Cardiac septum (tissue), 1 donor: ENCODE data around the gene TMA7. TPM values are rescaled to one million over a fixed set of nuclear protein-coding genes. Genes with fewer than 3 reads are reported as not detected.

ENCODE experiments used
- DNase-seq: peaks from one replicate; pipeline ENCODE4 v3.0.0-alpha.2; 2020; ENCODE audit warnings: low spot score
- intact Hi-C: fragments of 100-400 bp; cut with DNase I; formaldehyde crosslinking; loops from one replicate; pipeline ENCODE4 v1.14.0; 2022
- total RNA-seq: library from RNA; stranded (reverse); fragmentation: NEBNext Ultra II Directional; extraction: Animal tissue kit (Norgen Biotek cat#: 25700); gene quantifications from one replicate; pipeline ENCODE4 v1.2.1, GENCODE V29; 2021
- donor health status: DM: no; HTN: no; CAD: no.

Gene TMA7
- total RNA-seq, 1 donor from 2014 or later = 192 TPM

GRCh38 chr3:48418651-48419050 lies 21.4 kb upstream of the TMA7 start:
- DNase-seq = no peak

GRCh38 chr3:48419149-48419548 lies 20.9 kb upstream of the TMA7 start:
- DNase-seq = no peak
- intact Hi-C loops = no loop called here

More at GRCh38 chr3:48418651-48419050, 21.4 kb upstream of the TMA7 start:
- intact Hi-C loops = no loop called here

GRCh38 chr3:48419597-48419996 lies 20.5 kb upstream of the TMA7 start:
- intact Hi-C loops = no loop called here
- no peak for DNase-seq

GRCh38 chr3:48420561-48420960 lies 19.5 kb upstream of the TMA7 start:
- intact Hi-C loops = no loop called here
- DNase-seq = no peak

GRCh38 chr3:48422272-48422671 lies 17.8 kb upstream of the TMA7 start:
- intact Hi-C loops = no loop called here
- DNase-seq = no peak

GRCh38 chr3:48422681-48423080 lies 17.4 kb upstream of the TMA7 start:
- DNase-seq = no peak
- intact Hi-C loops = no loop called here

- intact Hi-C loops = no loop called here
- no peak for DNase-seq
These were observed 16.7 kb upstream of the TMA7 start for GRCh38 chr3:48423241-48423882.

- intact Hi-C loops = no loop called here
- DNase-seq = no peak
These were observed 16.0 kb upstream of the TMA7 start for GRCh38 chr3:48423883-48424695.

GRCh38 chr3:48425281-48425812 lies 14.7 kb upstream of the TMA7 start:
- DNase-seq = no peak
- intact Hi-C loops = no loop called here

- intact Hi-C loops = no loop called here
- peak; percentile 81 for DNase-seq
These were observed 13.6 kb upstream of the TMA7 start for GRCh38 chr3:48426401-48426909.

GRCh38 chr3:48426944-48427629 lies 13.0 kb upstream of the TMA7 start:
- no peak for DNase-seq
- intact Hi-C loops = no loop called here

- no peak for DNase-seq
- intact Hi-C loops = no loop called here
These were observed 12.5 kb upstream of the TMA7 start for GRCh38 chr3:48427630-48427962.

- no peak for DNase-seq
- intact Hi-C loops = no loop called here
These were observed 11.9 kb upstream of the TMA7 start for GRCh38 chr3:48428088-48428571.

- intact Hi-C loops = no loop called here
- no peak for DNase-seq
These were observed 11.3 kb upstream of the TMA7 start for GRCh38 chr3:48428572-48429316.

- DNase-seq = peak; percentile 84
- intact Hi-C loops = no loop called here
These were observed 10.6 kb upstream of the TMA7 start for GRCh38 chr3:48429317-48429959.

- DNase-seq = no peak
- intact Hi-C loops = no loop called here
These were observed 9.9 kb upstream of the TMA7 start, which contains the start of gene PLXNB1 for GRCh38 chr3:48429960-48430707. TSS of gene PLXNB1 (minus strand) at chr3:48430086. CDS start at chr3:48424611, 5,475 bp downstream.

GRCh38 chr3:48430708-48431101 lies 9.4 kb upstream of the TMA7 start:
- intact Hi-C loops = no loop called here
- no peak for DNase-seq
